SK-N-SH treated with all-trans-retinoic acid at 6 μM for 48 hours (cell line): ENCODE measurements around the gene CEACAM18.
"Not testable (repeated sequence)": the region's sequence is repeated elsewhere in the genome, so short reads cannot be mapped to it uniquely, and the experiment has no call there.

Source experiments
- ATAC-seq: fragments of 200-7000 bp; cut with Tn5 transposase; 3 replicates; pipeline ENCODE4 v1.9.1; 2020; ENCODE audit warnings: mild to moderate bottlenecking, moderate library complexity
- ARNTL ChIP-seq: fragments of 450-650 bp; formaldehyde crosslinking; IDR thresholded peaks from 2 replicates; pipeline ENCODE4 v1.5.0; 2020; ENCODE audit warnings: low read depth, mild to moderate bottlenecking, moderate library complexity, borderline replicate concordance
- BACH2 ChIP-seq: fragments of 250-450 bp; sonication (Bioruptor Pico); IDR thresholded peaks from 2 replicates; pipeline ENCODE4 v1.9.0; 2021; ENCODE audit warnings: mild to moderate bottlenecking, borderline replicate concordance
- CSDC2 ChIP-seq: fragments of 250-450 bp; sonication (Bioruptor Pico); IDR thresholded peaks from 2 replicates; pipeline ENCODE4 v1.5.0; 2020; ENCODE audit warnings: mild to moderate bottlenecking, moderate library complexity
- CSRNP3 ChIP-seq: fragments of 250-450 bp; sonication (Bioruptor Pico); IDR thresholded peaks from 2 replicates; pipeline ENCODE4 v1.5.1; 2021; ENCODE audit warnings: mild to moderate bottlenecking, moderate library complexity
- ESRRG ChIP-seq: fragments of 250-450 bp; sonication (Bioruptor Pico); IDR thresholded peaks from 2 replicates; pipeline ENCODE4 v1.6.1; 2021; ENCODE audit warnings: mild to moderate bottlenecking
- GLIS3 ChIP-seq: fragments of 250-450 bp; sonication (Bioruptor Pico); IDR thresholded peaks from 2 replicates; pipeline ENCODE4 v1.5.0; 2020; ENCODE audit warnings: mild to moderate bottlenecking, moderate library complexity
- ISL1 ChIP-seq: fragments of 250-450 bp; sonication (Bioruptor Pico); IDR thresholded peaks from 2 replicates; pipeline ENCODE4 v2.1.2; 2022; ENCODE audit warnings: mild to moderate bottlenecking, moderate library complexity
- OSR1 ChIP-seq: fragments of 250-450 bp; sonication (Bioruptor Pico); IDR thresholded peaks from 2 replicates; pipeline ENCODE4 v1.8.0; 2022; ENCODE audit warnings: moderate library complexity, mild to moderate bottlenecking, inconsistent platforms
- PPARA ChIP-seq: fragments of 250-450 bp; sonication (Bioruptor Pico); IDR thresholded peaks from 2 replicates; pipeline ENCODE4 v1.5.0; 2020; ENCODE audit warnings: mild to moderate bottlenecking, borderline replicate concordance
- RARB ChIP-seq: fragments of 250-450 bp; sonication (Bioruptor Pico); IDR thresholded peaks from 2 replicates; pipeline ENCODE4 v1.8.0; 2021; ENCODE audit warnings: mild to moderate bottlenecking, moderate library complexity
- SNAI2 ChIP-seq: fragments of 250-450 bp; sonication (Bioruptor Pico); IDR thresholded peaks from 2 replicates; pipeline ENCODE4 v1.5.0; 2020; ENCODE audit warnings: mild to moderate bottlenecking, moderate library complexity
- TCF4 ChIP-seq: fragments of 250-450 bp; sonication (Bioruptor Pico); IDR thresholded peaks from 2 replicates; pipeline ENCODE4 v1.8.0; 2021; ENCODE audit warnings: mild to moderate bottlenecking, moderate library complexity, borderline replicate concordance
- TOX ChIP-seq: fragments of 250-450 bp; sonication (Bioruptor Pico); IDR thresholded peaks from 2 replicates; pipeline ENCODE4 v1.8.0; 2021; ENCODE audit warnings: mild to moderate bottlenecking, moderate library complexity, borderline replicate concordance
- TSHZ2 ChIP-seq: fragments of 250-450 bp; sonication (Bioruptor Pico); IDR thresholded peaks from 2 replicates; pipeline ENCODE4 v1.5.0; 2020; ENCODE audit warnings: mild to moderate bottlenecking, moderate library complexity
- ZC3H10 ChIP-seq: fragments of 250-450 bp; sonication (Bioruptor Pico); IDR thresholded peaks from 2 replicates; pipeline ENCODE4 v1.5.1; 2021; ENCODE audit warnings: mild to moderate bottlenecking, moderate library complexity
- ZFP3 ChIP-seq: fragments of 250-450 bp; sonication (Bioruptor Pico); IDR thresholded peaks from 2 replicates; pipeline ENCODE4 v1.5.0; 2020; ENCODE audit warnings: mild to moderate bottlenecking, moderate library complexity
- ZFP30 ChIP-seq: fragments of 450-650 bp; formaldehyde crosslinking; IDR thresholded peaks from 2 replicates; pipeline ENCODE4 v1.5.0; 2022; ENCODE audit warnings: mild to moderate bottlenecking, moderate library complexity
- ZNF70 ChIP-seq: fragments of 450-650 bp; formaldehyde crosslinking; IDR thresholded peaks from 2 replicates; pipeline ENCODE4 v1.5.0; 2020; ENCODE audit warnings: mild to moderate bottlenecking, moderate library complexity
- ZNF8 ChIP-seq: fragments of 450-650 bp; formaldehyde crosslinking; IDR thresholded peaks from 2 replicates; pipeline ENCODE4 v1.5.0; 2020; ENCODE audit warnings: mild to moderate bottlenecking, moderate library complexity
- TF ChIP-seq, protein P1 (sequence below): fragments of 250-450 bp; sonication (Bioruptor Pico); IDR thresholded peaks from 2 replicates; pipeline ENCODE4 v1.8.0; 2021; ENCODE audit warnings: low read depth, mild to moderate bottlenecking, moderate library complexity, borderline replicate concordance
- TF ChIP-seq, protein P2 (sequence below): fragments of 250-450 bp; sonication (Bioruptor Pico); IDR thresholded peaks from 2 replicates; pipeline ENCODE4 v1.5.1; 2020; ENCODE audit warnings: low read depth, mild to moderate bottlenecking, moderate library complexity

Gene CEACAM18

GRCh38 chr19:51490676-51491075 lies 12.3 kb downstream of the CEACAM18 start (continued):
- TF ChIP-seq TCF4 (CRISPR knock-in tag) = no peak
- TF ChIP-seq, protein P1, sequence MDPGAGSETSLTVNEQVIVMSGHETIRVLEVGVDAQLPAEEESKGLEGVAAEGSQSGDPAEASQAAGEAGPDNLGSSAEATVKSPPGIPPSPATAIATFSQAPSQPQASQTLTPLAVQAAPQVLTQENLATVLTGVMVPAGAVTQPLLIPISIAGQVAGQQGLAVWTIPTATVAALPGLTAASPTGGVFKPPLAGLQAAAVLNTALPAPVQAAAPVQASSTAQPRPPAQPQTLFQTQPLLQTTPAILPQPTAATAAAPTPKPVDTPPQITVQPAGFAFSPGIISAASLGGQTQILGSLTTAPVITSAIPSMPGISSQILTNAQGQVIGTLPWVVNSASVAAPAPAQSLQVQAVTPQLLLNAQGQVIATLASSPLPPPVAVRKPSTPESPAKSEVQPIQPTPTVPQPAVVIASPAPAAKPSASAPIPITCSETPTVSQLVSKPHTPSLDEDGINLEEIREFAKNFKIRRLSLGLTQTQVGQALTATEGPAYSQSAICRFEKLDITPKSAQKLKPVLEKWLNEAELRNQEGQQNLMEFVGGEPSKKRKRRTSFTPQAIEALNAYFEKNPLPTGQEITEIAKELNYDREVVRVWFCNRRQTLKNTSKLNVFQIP = no peak
- no peak for TF ChIP-seq ZNF8
- TF ChIP-seq, all 23 proteins: peak for 0

DNA sequence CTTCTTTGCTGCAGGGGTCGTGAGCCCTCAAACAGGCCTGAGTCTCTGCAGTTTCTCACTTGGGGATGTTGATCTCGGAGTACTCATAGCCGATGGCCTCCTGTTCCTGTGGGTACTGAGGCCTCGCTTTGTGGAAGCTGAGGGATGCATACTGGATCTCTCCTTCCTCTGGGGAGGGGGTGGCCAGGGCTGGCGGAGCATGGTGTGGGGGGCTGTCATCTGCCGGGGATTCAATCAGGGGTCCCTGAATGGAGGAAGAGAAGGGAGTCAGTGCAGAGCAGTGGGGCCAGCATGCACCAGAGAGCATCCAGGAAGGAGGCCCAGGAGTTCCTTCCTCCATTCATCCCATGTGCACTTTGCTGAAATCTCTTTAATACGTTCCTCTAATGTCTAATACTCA lies 13.2 kb downstream of the CEACAM18 start:
- TF ChIP-seq BACH2 (CRISPR knock-in tag) (no peak), ZC3H10 (CRISPR knock-in tag) (no peak), ISL1 (no peak), SNAI2 (CRISPR knock-in tag) (no peak), ZFP30 (CRISPR knock-in tag) (no peak), ZNF70 (CRISPR knock-in tag) (no peak), ARNTL (CRISPR knock-in tag) (no peak)
- TF ChIP-seq, protein P2, sequence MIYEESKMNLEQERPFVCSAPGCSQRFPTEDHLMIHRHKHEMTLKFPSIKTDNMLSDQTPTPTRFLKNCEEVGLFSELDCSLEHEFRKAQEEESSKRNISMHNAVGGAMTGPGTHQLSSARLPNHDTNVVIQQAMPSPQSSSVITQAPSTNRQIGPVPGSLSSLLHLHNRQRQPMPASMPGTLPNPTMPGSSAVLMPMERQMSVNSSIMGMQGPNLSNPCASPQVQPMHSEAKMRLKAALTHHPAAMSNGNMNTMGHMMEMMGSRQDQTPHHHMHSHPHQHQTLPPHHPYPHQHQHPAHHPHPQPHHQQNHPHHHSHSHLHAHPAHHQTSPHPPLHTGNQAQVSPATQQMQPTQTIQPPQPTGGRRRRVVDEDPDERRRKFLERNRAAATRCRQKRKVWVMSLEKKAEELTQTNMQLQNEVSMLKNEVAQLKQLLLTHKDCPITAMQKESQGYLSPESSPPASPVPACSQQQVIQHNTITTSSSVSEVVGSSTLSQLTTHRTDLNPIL (CRISPR knock-in tag) = no peak
- TF ChIP-seq, protein P1 = no peak
- TF ChIP-seq, all 23 proteins: peak for 0
- no peak for ATAC-seq

- no peak for ATAC-seq
- TF ChIP-seq RARB = no peak
- TF ChIP-seq ISL1 = no peak
- no peak for TF ChIP-seq PPARA (CRISPR knock-in tag)
- TF ChIP-seq CSRNP3 (CRISPR knock-in tag) = no peak
- TF ChIP-seq TSHZ2 (CRISPR knock-in tag) = no peak
- no peak for TF ChIP-seq TCF4 (CRISPR knock-in tag)
- TF ChIP-seq ZC3H10 (CRISPR knock-in tag) = no peak
- no peak for TF ChIP-seq TOX
- no peak for TF ChIP-seq ZNF8
- TF ChIP-seq CSDC2 = no peak
- TF ChIP-seq SNAI2 (CRISPR knock-in tag) = no peak
- TF ChIP-seq, protein P1 = no peak
- no peak for TF ChIP-seq ZFP3
- no peak for TF ChIP-seq ESRRG (CRISPR knock-in tag)
These were observed 15.4 kb downstream of the CEACAM18 start for GRCh38 chr19:51493776-51494175.

DNA sequence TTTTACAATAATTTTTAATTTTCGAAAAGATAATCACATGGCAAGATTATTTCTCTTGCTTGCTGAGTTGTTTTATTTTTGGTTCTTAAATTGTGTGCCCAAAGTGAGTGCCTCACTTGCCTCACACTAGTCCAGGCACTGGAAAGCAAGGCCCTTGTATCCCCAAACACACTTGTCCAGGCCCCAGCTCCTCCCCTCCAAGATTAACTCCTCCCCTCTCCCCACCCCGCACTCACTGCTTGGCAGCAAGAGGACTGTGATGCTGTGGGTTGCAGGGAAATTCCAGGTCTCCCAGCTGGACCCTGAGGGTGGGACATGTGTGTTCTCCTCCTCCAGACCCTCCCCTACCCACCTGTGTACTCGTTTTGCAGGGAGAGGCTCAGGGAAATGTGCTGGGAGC lies 19.3 kb downstream of the CEACAM18 start:
- TF ChIP-seq BACH2 (CRISPR knock-in tag) (no peak), CSRNP3 (CRISPR knock-in tag) (no peak), ZNF70 (CRISPR knock-in tag) (no peak), OSR1 (CRISPR knock-in tag) (no peak), GLIS3 (CRISPR knock-in tag) (no peak)
- TF ChIP-seq, all 23 proteins: peak for 0
- ATAC-seq = no peak

DNA sequence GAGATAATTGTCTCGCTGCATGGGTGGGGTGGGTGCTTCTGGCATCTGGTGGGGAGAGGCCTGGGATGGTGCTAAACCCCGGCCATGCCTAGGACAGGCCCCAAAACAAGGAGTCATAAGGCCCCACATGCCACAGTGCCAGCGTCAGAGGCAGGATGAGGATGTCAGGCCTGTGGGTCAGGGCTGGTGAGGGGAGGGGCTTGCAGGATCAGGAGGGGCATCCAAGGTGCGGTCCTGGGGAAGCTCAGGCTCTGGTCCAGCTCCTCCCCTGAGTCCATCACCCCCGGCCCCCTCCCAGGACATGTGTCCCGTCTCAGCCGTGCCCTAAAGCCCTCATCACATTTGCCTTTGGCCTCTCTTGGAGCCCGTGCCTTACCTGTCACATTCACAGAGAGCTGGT lies 22.6 kb downstream of the CEACAM18 start:
- not testable (repeated sequence) for ATAC-seq
